GM12801 (cell line): ENCODE data around the gene MLIP.

Source experiments
- CTCF ChIP-seq: IDR thresholded peaks from one replicate; pipeline ENCODE4 v1.5.1; 2011; ENCODE audit warnings: control low read depth; ENCODE audit not compliant: insufficient read length; ENCODE audit errors: extremely low read depth

MLIP gene

GRCh38 chr6:54179152-54179551 is 67.9 kb downstream of the MLIP start:
- no peak for TF ChIP-seq CTCF

DNA sequence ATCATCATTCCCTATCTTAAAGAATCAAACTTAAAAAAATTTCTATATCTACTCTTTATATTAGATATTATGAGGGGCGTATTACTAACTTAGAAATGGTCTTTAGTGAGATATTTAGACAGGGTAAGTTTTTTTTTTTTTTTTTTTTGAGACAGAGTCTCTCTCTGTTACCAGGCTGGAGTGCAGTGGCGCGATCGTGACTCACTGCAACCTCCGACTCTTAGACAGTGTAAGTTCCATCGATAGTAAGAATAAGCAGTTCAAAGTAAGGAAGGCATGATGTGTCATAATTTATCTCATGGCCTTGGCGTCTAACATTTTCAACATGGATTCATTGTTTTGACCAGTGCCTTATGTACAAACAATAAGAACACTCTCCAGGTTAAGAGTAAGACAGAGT is 72.4 kb downstream of the MLIP start:
- TF ChIP-seq CTCF, result no peak

DNA sequence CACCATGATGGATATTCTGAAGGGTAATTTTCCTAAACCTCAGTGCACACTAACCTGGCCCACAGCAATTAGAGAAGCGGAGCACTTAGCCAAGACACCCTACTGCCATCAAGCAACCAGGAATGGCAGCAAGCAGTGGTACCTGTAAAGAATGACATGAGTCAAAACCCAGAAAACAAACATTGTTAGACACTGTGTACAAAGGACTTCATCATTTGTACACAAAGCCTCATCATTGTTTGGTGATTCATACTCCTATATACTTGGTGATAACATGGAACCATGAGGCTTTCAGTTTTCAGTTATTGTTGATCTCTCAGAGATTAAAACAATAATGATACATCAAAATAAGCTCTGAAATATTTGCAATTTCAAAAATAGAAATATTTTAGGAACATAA is 74.6 kb downstream of the MLIP start:
- TF ChIP-seq CTCF, result no peak

DNA sequence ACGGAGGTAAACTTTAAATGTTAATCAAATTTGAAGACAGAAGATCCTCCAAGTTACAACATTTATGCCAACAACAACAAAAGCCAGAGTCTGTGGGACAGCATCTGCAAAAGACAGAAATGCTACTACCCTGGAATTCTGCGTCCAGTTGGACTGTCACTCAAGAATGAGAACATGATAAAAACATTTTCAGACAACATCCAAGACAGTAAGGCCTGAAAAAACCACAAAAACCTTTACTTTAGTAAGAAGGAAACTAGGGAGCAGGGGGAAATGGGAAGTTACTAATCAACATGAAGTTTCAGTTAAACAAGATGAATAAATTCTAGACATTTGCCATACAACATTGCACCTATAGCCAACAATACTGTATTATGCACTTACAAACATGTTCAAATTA is 77.6 kb downstream of the MLIP start:
- no peak for TF ChIP-seq CTCF

GRCh38 chr6:54191461-54191860 is 80.2 kb downstream of the MLIP start:
- no peak for TF ChIP-seq CTCF

DNA sequence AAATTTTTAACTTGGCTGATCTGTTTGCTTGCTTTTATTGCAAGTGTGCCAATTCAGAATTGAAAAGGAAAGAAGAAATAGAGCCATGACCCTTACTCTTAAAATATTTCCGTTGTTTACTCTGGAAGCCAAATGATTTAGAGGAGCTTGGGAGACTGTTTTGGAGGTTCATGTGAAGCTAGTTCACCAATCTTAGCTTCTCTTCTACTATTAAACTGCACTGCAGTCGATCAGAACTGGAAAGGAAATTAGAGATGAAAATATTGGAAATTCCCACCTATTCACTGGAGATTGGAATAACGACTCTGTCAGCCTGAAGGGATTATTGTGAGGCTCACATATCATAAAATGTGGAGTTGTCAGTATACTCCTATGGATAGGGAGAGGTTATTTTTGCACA is 81.8 kb downstream of the MLIP start:
- TF ChIP-seq CTCF, result no peak

DNA sequence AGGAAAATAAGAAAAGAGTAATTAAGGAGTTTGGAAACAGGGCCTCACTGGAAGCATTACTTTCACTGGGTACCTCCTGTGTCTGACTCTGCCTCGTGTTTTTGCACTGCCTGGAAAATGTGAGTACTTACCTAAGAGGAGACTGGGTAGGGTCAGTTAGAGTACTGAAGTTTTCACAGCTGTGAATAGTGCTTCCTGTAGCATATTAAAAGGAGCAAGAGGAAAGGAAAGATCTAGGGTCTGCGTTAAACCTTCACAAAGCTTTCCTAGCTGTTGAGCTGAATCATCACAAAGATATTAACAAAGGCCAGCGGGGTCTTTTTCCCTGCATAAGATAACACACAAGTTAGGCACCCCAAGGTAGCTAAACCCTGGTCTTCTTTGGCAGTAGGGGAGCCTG is 82.3 kb downstream of the MLIP start:
- TF ChIP-seq CTCF, result no peak

GRCh38 chr6:54194067-54194466 is 82.8 kb downstream of the MLIP start:
- no peak for TF ChIP-seq CTCF
